Activated CD4-positive, alpha-beta T cell treated with anti-CD3 and anti-CD28 coated beads for 48 hours (primary cell): ENCODE measurements around the gene BSDC1.

Experiments used
- DNase-seq: peaks from one replicate; pipeline ENCODE4 v3.0.0-alpha.2; 2020

Gene BSDC1

GRCh38 chr1:32335790-32336590 is 58.3 kb downstream of the BSDC1 start, which contains the start of gene MARCKSL1:
Gene MARCKSL1, minus strand, starts transcription at chr1:32336233. Its CDS starts 200 bp downstream, at chr1:32336033.
- DNase-seq, result peak; percentile 86

- DNase-seq, result no peak
Measured at GRCh38 chr1:32335535-32335789, 58.8 kb downstream of the BSDC1 start.

- DNase-seq, result peak; percentile 69
Measured at GRCh38 chr1:32334864-32335534, 59.2 kb downstream of the BSDC1 start.

- DNase-seq, result no peak
Measured at GRCh38 chr1:32334274-32334861, 59.9 kb downstream of the BSDC1 start.

- no peak for DNase-seq
Measured at GRCh38 chr1:32333251-32333963, 60.8 kb downstream of the BSDC1 start.

- DNase-seq, result no peak
Measured at GRCh38 chr1:32332290-32333079, 61.8 kb downstream of the BSDC1 start.

- DNase-seq, result no peak
Measured at GRCh38 chr1:32331549-32331948, 62.7 kb downstream of the BSDC1 start.

- no peak for DNase-seq
Measured at GRCh38 chr1:32330558-32331151, 63.6 kb downstream of the BSDC1 start.

GRCh38 chr1:32329931-32330466 is 64.2 kb downstream of the BSDC1 start:
- DNase-seq, result no peak

- no peak for DNase-seq
Measured at GRCh38 chr1:32327204-32327603, 67.0 kb downstream of the BSDC1 start.

- no peak for DNase-seq
Measured at GRCh38 chr1:32321712-32322291, 72.4 kb downstream of the BSDC1 start.

GRCh38 chr1:32318127-32318869 is 75.9 kb downstream of the BSDC1 start:
- DNase-seq, result no peak

GRCh38 chr1:32316903-32317277 is 77.4 kb downstream of the BSDC1 start:
- DNase-seq, result no peak
